ENCODE measurements around the gene MGMT. TPM values are rescaled to one million over a fixed set of nuclear protein-coding genes. Genes with fewer than 3 reads are reported as not detected.

Gene MGMT
- total and polyA plus RNA-seq, 2 of the 4 experiments (the other 2 are of a cell fraction) = 11.5 to 17.8 TPM

- no TSS peak for BruUV-seq (replicated peaks)
- no peaks in the 10 kb centered on the region for H3K4me1 ChIP-seq (ENCODE audit: control insufficient read depth, insufficient read depth, low read length)
- TF ChIP-seq, protein P1, sequence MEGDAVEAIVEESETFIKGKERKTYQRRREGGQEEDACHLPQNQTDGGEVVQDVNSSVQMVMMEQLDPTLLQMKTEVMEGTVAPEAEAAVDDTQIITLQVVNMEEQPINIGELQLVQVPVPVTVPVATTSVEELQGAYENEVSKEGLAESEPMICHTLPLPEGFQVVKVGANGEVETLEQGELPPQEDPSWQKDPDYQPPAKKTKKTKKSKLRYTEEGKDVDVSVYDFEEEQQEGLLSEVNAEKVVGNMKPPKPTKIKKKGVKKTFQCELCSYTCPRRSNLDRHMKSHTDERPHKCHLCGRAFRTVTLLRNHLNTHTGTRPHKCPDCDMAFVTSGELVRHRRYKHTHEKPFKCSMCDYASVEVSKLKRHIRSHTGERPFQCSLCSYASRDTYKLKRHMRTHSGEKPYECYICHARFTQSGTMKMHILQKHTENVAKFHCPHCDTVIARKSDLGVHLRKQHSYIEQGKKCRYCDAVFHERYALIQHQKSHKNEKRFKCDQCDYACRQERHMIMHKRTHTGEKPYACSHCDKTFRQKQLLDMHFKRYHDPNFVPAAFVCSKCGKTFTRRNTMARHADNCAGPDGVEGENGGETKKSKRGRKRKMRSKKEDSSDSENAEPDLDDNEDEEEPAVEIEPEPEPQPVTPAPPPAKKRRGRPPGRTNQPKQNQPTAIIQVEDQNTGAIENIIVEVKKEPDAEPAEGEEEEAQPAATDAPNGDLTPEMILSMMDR (conservative IDR thresholded peaks at IDR 0.05; ENCODE audit: low read depth, low read length) = no peak
- TF ChIP-seq NFE2L2 (IDR thresholded peaks at IDR 0.05; ENCODE audit: low read depth, low read length) (no peak), FOS (IDR thresholded peaks at IDR 0.05; ENCODE audit: low read depth, low read length) (no peak), SMC3 (IDR thresholded peaks at IDR 0.05; ENCODE audit: low read depth, low read length) (no peak), RAD21 (IDR thresholded peaks at IDR 0.05; ENCODE audit: low read length) (no peak), MXI1 (IDR thresholded peaks at IDR 0.05; ENCODE audit: borderline replicate concordance, low read depth, low read length) (no peak), BHLHE40 (IDR thresholded peaks at IDR 0.05; ENCODE audit: low read depth, low read length) (no peak), MAFK (IDR thresholded peaks at IDR 0.05; ENCODE audit: low read depth, low read length) (no peak), MAZ (IDR thresholded peaks at IDR 0.05; ENCODE audit: borderline replicate concordance, low read depth, low read length) (no peak), CHD1 (IDR thresholded peaks at IDR 0.05; ENCODE audit: low read depth, low read length) (no peak), POLR2A (IDR thresholded peaks at IDR 0.05; ENCODE audit: low read depth, low read length) (no peak), RCOR1 (IDR thresholded peaks at IDR 0.05; ENCODE audit: insufficient replicate concordance, low read length) (no peak), RFX5 (IDR thresholded peaks at IDR 0.05; ENCODE audit: low read depth, low read length) (no peak)
- H2BK20ac ChIP-seq (ENCODE audit: low read depth, low read length) = no peak overlapping the region
- no peak overlapping the region for H2AFZ ChIP-seq (replicated peaks; ENCODE audit: low read length, poor library complexity)
- no peak overlapping the region for H3K14ac ChIP-seq (replicated peaks; ENCODE audit: low read depth, low read length)
- intact Hi-C loops (cut with micrococcal nuclease) = no loop called here
- H2BK15ac ChIP-seq (ENCODE audit: low read depth, low read length) = no peak overlapping the region
- CTCF ChIA-PET = no interaction called here
- no peak overlapping the region for H4K5ac ChIP-seq (ENCODE audit: low read depth, low read length)
- H3K9ac ChIP-seq (ENCODE audit: low read depth, low read length) = no peak overlapping the region
- dilution Hi-C loops (cut with HindIII; ENCODE audit: low sequenced_read_pairs, unreplicated experiment) = no loop called here
- in situ Hi-C loops (cut with MboI; ENCODE audit: low sequenced_read_pairs) = no loop called here
- H3K36me3 ChIP-seq (ENCODE audit: control insufficient read depth, insufficient read depth, low read length) = no peaks in the 10 kb centered on the region
- WGBS, 2 experiments (ENCODE audit: extremely low coverage in 2 of 2, insufficient read length in 1 of 2) = 45% methylated on average over 2 of the region's 9 CpGs; no CpG with 5 or more reads in 1 of the 2 experiments
- no peak overlapping the region for H3K4me2 ChIP-seq (ENCODE audit: low read depth, low read length)
- no peak for ATAC-seq (ENCODE audit: low read depth)
- no peak overlapping the region for H3K27ac ChIP-seq (ENCODE audit: insufficient read depth, low read length)
- H3K56ac ChIP-seq (ENCODE audit: extremely low read depth, insufficient read depth, low read length) = no peak overlapping the region
- H4K91ac ChIP-seq (ENCODE audit: insufficient read depth, low read depth, low read length) = no peak overlapping the region
- H3K27me3 ChIP-seq (ENCODE audit: control insufficient read depth, insufficient read depth, low read length) = no peaks in the 10 kb centered on the region; the same call in 1 of the 2 replicates
- H3K4me3 ChIP-seq (ENCODE audit: insufficient read depth, low read depth, low read length) = no peak overlapping the region
- H2AK5ac ChIP-seq (ENCODE audit: low read depth, low read length) = no peak overlapping the region
- no peak overlapping the region for H3K23ac ChIP-seq (ENCODE audit: low read depth, low read length)
- no peaks in the 10 kb centered on the region for H4K20me1 ChIP-seq (ENCODE audit: insufficient read depth, low read length)
- H3K4ac ChIP-seq (ENCODE audit: low read depth, low read length) = no peak overlapping the region
- H4K8ac ChIP-seq (ENCODE audit: low read depth in 2 of 2, low read length in 2 of 2) = no peak overlapping the region
- no peaks in the 10 kb centered on the region for H3K9me1 ChIP-seq (ENCODE audit: insufficient read depth, low read length)
- no peaks in the 10 kb centered on the region for H3K79me1 ChIP-seq (ENCODE audit: low read depth in 1 of 2, low read length in 2 of 2)
- no peak overlapping the region for H3K18ac ChIP-seq (ENCODE audit: low read depth, low read length)
- H2BK120ac ChIP-seq (ENCODE audit: low read depth, low read length) = no peak overlapping the region
- POLR2A ChIA-PET (ENCODE audit: unreplicated experiment) = no interaction called here
- no peak overlapping the region for H2BK5ac ChIP-seq (ENCODE audit: low read depth, low read length, poor library complexity, severe bottlenecking)
- peaks cover 8% of the 10 kb centered on the region; the same call in 1 of the 2 replicates for H3K9me3 ChIP-seq (ENCODE audit: control insufficient read depth, insufficient read depth, low read length)
- no peak for DNase-seq
- no peak overlapping the region for H2AK9ac ChIP-seq (replicated peaks; ENCODE audit: low read depth, low read length, poor library complexity)
Measured at GRCh38 chr10:129441372-129442009, 25.6 kb upstream of the MGMT start.

All from IMR-90 (cell line).